Measurements from ENCODE around the gene ST7.

The ST7 gene

GRCh38 chr7:117153016-117153545 lies 199.8 kb downstream of the ST7 start:
- TF ChIP-seq, protein P1, sequence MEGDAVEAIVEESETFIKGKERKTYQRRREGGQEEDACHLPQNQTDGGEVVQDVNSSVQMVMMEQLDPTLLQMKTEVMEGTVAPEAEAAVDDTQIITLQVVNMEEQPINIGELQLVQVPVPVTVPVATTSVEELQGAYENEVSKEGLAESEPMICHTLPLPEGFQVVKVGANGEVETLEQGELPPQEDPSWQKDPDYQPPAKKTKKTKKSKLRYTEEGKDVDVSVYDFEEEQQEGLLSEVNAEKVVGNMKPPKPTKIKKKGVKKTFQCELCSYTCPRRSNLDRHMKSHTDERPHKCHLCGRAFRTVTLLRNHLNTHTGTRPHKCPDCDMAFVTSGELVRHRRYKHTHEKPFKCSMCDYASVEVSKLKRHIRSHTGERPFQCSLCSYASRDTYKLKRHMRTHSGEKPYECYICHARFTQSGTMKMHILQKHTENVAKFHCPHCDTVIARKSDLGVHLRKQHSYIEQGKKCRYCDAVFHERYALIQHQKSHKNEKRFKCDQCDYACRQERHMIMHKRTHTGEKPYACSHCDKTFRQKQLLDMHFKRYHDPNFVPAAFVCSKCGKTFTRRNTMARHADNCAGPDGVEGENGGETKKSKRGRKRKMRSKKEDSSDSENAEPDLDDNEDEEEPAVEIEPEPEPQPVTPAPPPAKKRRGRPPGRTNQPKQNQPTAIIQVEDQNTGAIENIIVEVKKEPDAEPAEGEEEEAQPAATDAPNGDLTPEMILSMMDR (conservative IDR thresholded peaks at IDR 0.05; ENCODE audit: low read length), result no peak
- TF ChIP-seq EZH2phosphoT487 (IDR thresholded peaks at IDR 0.05; ENCODE audit: borderline replicate concordance), result no peak

DNA sequence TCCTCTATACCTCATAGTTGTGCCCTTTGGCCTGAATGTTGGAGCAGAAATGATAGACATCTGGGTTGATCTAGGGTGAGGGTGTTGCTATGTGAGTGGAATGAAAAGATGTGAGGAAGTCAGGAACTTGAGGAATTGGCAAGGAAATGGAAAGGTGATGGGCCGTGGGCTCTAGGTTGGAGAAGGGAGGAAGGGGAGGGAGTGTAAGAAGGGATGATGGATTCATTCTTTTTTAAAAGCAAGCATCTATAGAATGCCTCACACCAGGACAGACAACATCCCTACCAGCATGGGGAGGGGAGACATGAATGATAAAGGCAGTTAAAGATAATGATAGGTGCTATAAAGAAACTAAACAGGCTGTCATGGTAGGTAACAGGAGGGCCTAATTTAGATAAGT lies 201.4 kb downstream of the ST7 start:
- Histone ChIP-seq H3K79me2 (ENCODE audit: insufficient read depth, low read length) (no peaks in the 10 kb centered on the region), H3K4me3 (ENCODE audit: low read length, poor library complexity, severe bottlenecking) (no peak overlapping the region)

More at GRCh38 chr7:117153016-117153545, 199.8 kb downstream of the ST7 start:
- Histone ChIP-seq H3K9ac (ENCODE audit: low read depth, low read length, poor library complexity, severe bottlenecking) (no peak overlapping the region), H3K4me1 (ENCODE audit: insufficient read depth, low read length, poor library complexity, severe bottlenecking) (peaks cover 5% of the 10 kb centered on the region), H3K27me3 (ENCODE audit: insufficient read depth, low read length, poor library complexity, severe bottlenecking) (no peaks in the 10 kb centered on the region), H3K9me3 (ENCODE audit: insufficient read depth, low read depth, low read length) (no peaks in the 10 kb centered on the region), H3K79me2 (ENCODE audit: insufficient read depth, low read length) (no peaks in the 10 kb centered on the region), H4K20me1 (ENCODE audit: insufficient read depth, low read length, poor library complexity, severe bottlenecking) (no peaks in the 10 kb centered on the region), H3K4me3 (ENCODE audit: low read length, poor library complexity, severe bottlenecking) (no peak overlapping the region), H3K9me2 (replicated peaks; ENCODE audit: low read depth, low read length) (no peaks in the 10 kb centered on the region), H3K4me2 (ENCODE audit: low read depth, low read length, poor library complexity, severe bottlenecking) (no peak overlapping the region), H3F3A (ENCODE audit: low read depth) (no peaks in the 10 kb centered on the region), H3K36me3 (ENCODE audit: insufficient read depth, low read length) (no peaks in the 10 kb centered on the region), H2AFZ (ENCODE audit: low read length) (peak overlapping the region; percentile 54)

GRCh38 chr7:117155694-117156093 lies 202.4 kb downstream of the ST7 start:
- Histone ChIP-seq H3F3A (ENCODE audit: low read depth) (no peaks in the 10 kb centered on the region), H2AFZ (ENCODE audit: low read length) (no peak overlapping the region), H3K4me1 (ENCODE audit: insufficient read depth, low read length, poor library complexity, severe bottlenecking) (peaks cover 5% of the 10 kb centered on the region), H3K4me2 (ENCODE audit: low read depth, low read length, poor library complexity, severe bottlenecking) (no peak overlapping the region), H4K20me1 (ENCODE audit: insufficient read depth, low read length, poor library complexity, severe bottlenecking) (no peaks in the 10 kb centered on the region), H3K9me2 (replicated peaks; ENCODE audit: low read depth, low read length) (no peaks in the 10 kb centered on the region), H3K9me3 (ENCODE audit: insufficient read depth, low read depth, low read length) (no peaks in the 10 kb centered on the region), H3K4me3 (ENCODE audit: low read length, poor library complexity, severe bottlenecking) (no peak overlapping the region), H3K9ac (ENCODE audit: low read depth, low read length, poor library complexity, severe bottlenecking) (no peak overlapping the region), H3K79me2 (ENCODE audit: insufficient read depth, low read length) (no peaks in the 10 kb centered on the region), H3K27me3 (ENCODE audit: insufficient read depth, low read length, poor library complexity, severe bottlenecking) (no peaks in the 10 kb centered on the region), H3K36me3 (ENCODE audit: insufficient read depth, low read length) (no peaks in the 10 kb centered on the region)
- no peak for TF ChIP-seq EZH2phosphoT487 (IDR thresholded peaks at IDR 0.05; ENCODE audit: borderline replicate concordance)
- TF ChIP-seq, protein P1 (conservative IDR thresholded peaks at IDR 0.05; ENCODE audit: low read length), result no peak

More for the DNA sequence above, 201.4 kb downstream of the ST7 start:
- H3F3A ChIP-seq (ENCODE audit: low read depth), result no peaks in the 10 kb centered on the region
- no peak overlapping the region for H2AFZ ChIP-seq (ENCODE audit: low read length)
- no peaks in the 10 kb centered on the region for H3K9me2 ChIP-seq (replicated peaks; ENCODE audit: low read depth, low read length)
- H3K27me3 ChIP-seq (ENCODE audit: insufficient read depth, low read length, poor library complexity, severe bottlenecking), result no peaks in the 10 kb centered on the region
- TF ChIP-seq, protein P1 (conservative IDR thresholded peaks at IDR 0.05; ENCODE audit: low read length), result no peak
- no peak for TF ChIP-seq EZH2phosphoT487 (IDR thresholded peaks at IDR 0.05; ENCODE audit: borderline replicate concordance)
- H3K9ac ChIP-seq (ENCODE audit: low read depth, low read length, poor library complexity, severe bottlenecking), result no peak overlapping the region
- H4K20me1 ChIP-seq (ENCODE audit: insufficient read depth, low read length, poor library complexity, severe bottlenecking), result no peaks in the 10 kb centered on the region
- peaks cover 5% of the 10 kb centered on the region for H3K4me1 ChIP-seq (ENCODE audit: insufficient read depth, low read length, poor library complexity, severe bottlenecking)
- H3K9me3 ChIP-seq (ENCODE audit: insufficient read depth, low read depth, low read length), result no peaks in the 10 kb centered on the region
- no peak overlapping the region for H3K4me2 ChIP-seq (ENCODE audit: low read depth, low read length, poor library complexity, severe bottlenecking)
- H3K36me3 ChIP-seq (ENCODE audit: insufficient read depth, low read length), result no peaks in the 10 kb centered on the region
